Effector memory CD4-positive, alpha-beta T cell (primary cell): Measurements from ENCODE around the gene FXYD6.
A peak's percentile ranks its signal among the peaks of the same experiment; 100 is the strongest.
"Not testable (repeated sequence)": the region's sequence is repeated elsewhere in the genome, so short reads cannot be mapped to it uniquely, and the experiment has no call there.

ENCODE experiments used
- DNase-seq, 3 donors: peaks; one replicate each; pipeline ENCODE4 v3.0.0-alpha.2; 2020
- H3K27ac ChIP-seq: 2 replicates; pipeline ENCODE4 v1.7.0; 2013; ENCODE audit warnings: mild to moderate bottlenecking, low read length, moderate library complexity; ENCODE audit not compliant: insufficient read depth, poor library complexity, severe bottlenecking
- H3K27me3 ChIP-seq: replicated peaks from 2 replicates; pipeline ENCODE4 v1.7.0; 2013; ENCODE audit warnings: mild to moderate bottlenecking, low read length; ENCODE audit not compliant: insufficient read depth, control insufficient read depth, poor library complexity, severe bottlenecking
- H3K36me3 ChIP-seq: 2 replicates; pipeline ENCODE4 v1.7.0; 2013; ENCODE audit warnings: mild to moderate bottlenecking, low read length, moderate library complexity; ENCODE audit not compliant: control insufficient read depth, insufficient read depth
- H3K4me1 ChIP-seq: 2 replicates; pipeline ENCODE4 v1.7.0; 2013; ENCODE audit warnings: low read length, mild to moderate bottlenecking; ENCODE audit not compliant: control insufficient read depth, insufficient read depth, poor library complexity, severe bottlenecking
- H3K4me3 ChIP-seq: 2 replicates; pipeline ENCODE4 v1.7.0; 2013; ENCODE audit warnings: low read length, low read depth, mild to moderate bottlenecking; ENCODE audit not compliant: insufficient read depth, poor library complexity, severe bottlenecking
- H3K9me3 ChIP-seq: 2 replicates; pipeline ENCODE4 v1.7.0; 2013; ENCODE audit warnings: mild to moderate bottlenecking, low read length, moderate library complexity; ENCODE audit not compliant: control insufficient read depth

FXYD6 gene

GRCh38 chr11:117817368-117818040 is 59.0 kb downstream of the FXYD6 start:
- Histone ChIP-seq H3K4me3 (no peak overlapping the region), H3K4me1 (peaks cover 48% of the 10 kb centered on the region), H3K9me3 (no peaks in the 10 kb centered on the region), H3K27ac (no peak overlapping the region), H3K27me3 (no peaks in the 10 kb centered on the region), H3K36me3 (no peaks in the 10 kb centered on the region)
- DNase-seq: peak; percentile 65 to 72 (median 71)

GRCh38 chr11:117816846-117817367 is 59.6 kb downstream of the FXYD6 start:
- Histone ChIP-seq H3K36me3 (no peaks in the 10 kb centered on the region), H3K9me3 (no peaks in the 10 kb centered on the region), H3K4me1 (peaks cover 42% of the 10 kb centered on the region), H3K27ac (no peak overlapping the region), H3K27me3 (no peaks in the 10 kb centered on the region), H3K4me3 (no peak overlapping the region)
- no peak for DNase-seq

GRCh38 chr11:117816151-117816741 is 60.2 kb downstream of the FXYD6 start:
- H3K36me3 ChIP-seq: no peaks in the 10 kb centered on the region
- DNase-seq: no peak
- peaks cover 41% of the 10 kb centered on the region for H3K4me1 ChIP-seq
- H3K27me3 ChIP-seq: no peaks in the 10 kb centered on the region
- H3K27ac ChIP-seq: peak overlapping the region; percentile 75
- no peak overlapping the region for H3K4me3 ChIP-seq
- H3K9me3 ChIP-seq: no peaks in the 10 kb centered on the region

- H3K9me3 ChIP-seq: no peaks in the 10 kb centered on the region
- no peaks in the 10 kb centered on the region for H3K27me3 ChIP-seq
- H3K4me1 ChIP-seq: peaks cover 41% of the 10 kb centered on the region
- peak; percentile 60 to 70 (median 66) for DNase-seq
- H3K4me3 ChIP-seq: peak overlapping the region; percentile 30
- no peaks in the 10 kb centered on the region for H3K36me3 ChIP-seq
- peak overlapping the region; percentile 75 for H3K27ac ChIP-seq
Measured at GRCh38 chr11:117815262-117815803, 61.1 kb downstream of the FXYD6 start.

GRCh38 chr11:117814766-117815261 is 61.6 kb downstream of the FXYD6 start:
- Histone ChIP-seq H3K4me1 (peaks cover 41% of the 10 kb centered on the region), H3K4me3 (peak overlapping the region; percentile 30), H3K36me3 (no peaks in the 10 kb centered on the region), H3K27me3 (no peaks in the 10 kb centered on the region), H3K27ac (peak overlapping the region; percentile 75), H3K9me3 (no peaks in the 10 kb centered on the region)
- peak; percentile 72 to 74 (median 72) for DNase-seq

- Histone ChIP-seq H3K9me3 (no peaks in the 10 kb centered on the region), H3K27ac (peak overlapping the region; percentile 75), H3K4me3 (no peak overlapping the region), H3K27me3 (no peaks in the 10 kb centered on the region), H3K4me1 (peaks cover 43% of the 10 kb centered on the region), H3K36me3 (no peaks in the 10 kb centered on the region)
- DNase-seq: no peak
Measured at GRCh38 chr11:117814204-117814765, 62.2 kb downstream of the FXYD6 start.

- not testable (repeated sequence) for DNase-seq
Measured at GRCh38 chr11:117810056-117810451, 66.4 kb downstream of the FXYD6 start.

GRCh38 chr11:117809236-117810055 is 67.0 kb downstream of the FXYD6 start:
- Histone ChIP-seq H3K4me3 (no peak overlapping the region), H3K9me3 (no peaks in the 10 kb centered on the region), H3K27me3 (no peaks in the 10 kb centered on the region), H3K27ac (no peak overlapping the region), H3K36me3 (no peaks in the 10 kb centered on the region), H3K4me1 (peaks cover 8% of the 10 kb centered on the region)
- DNase-seq: no peak

More at GRCh38 chr11:117810056-117810451, 66.4 kb downstream of the FXYD6 start:
- not testable (repeated sequence) for H3K4me3 ChIP-seq, H3K27me3 ChIP-seq, H3K27ac ChIP-seq, H3K36me3 ChIP-seq, H3K9me3 ChIP-seq
- peaks cover 14% of the 10 kb centered on the region for H3K4me1 ChIP-seq

- Histone ChIP-seq H3K4me1 (peaks cover 5% of the 10 kb centered on the region), H3K27ac (no peak overlapping the region)
Measured at GRCh38 chr11:117808784-117809183, 67.7 kb downstream of the FXYD6 start.

More at GRCh38 chr11:117808784-117809183, 67.7 kb downstream of the FXYD6 start:
- DNase-seq: no peak
- Histone ChIP-seq H3K27me3 (no peaks in the 10 kb centered on the region), H3K36me3 (no peaks in the 10 kb centered on the region), H3K9me3 (no peaks in the 10 kb centered on the region), H3K4me3 (no peak overlapping the region)
